ENCODE data around the gene VWA3A.
A peak's percentile ranks its signal among the peaks of the same experiment; 100 is the strongest.

VWA3A gene

GRCh38 chr16:22116095-22116700, 23.9 kb downstream of the VWA3A start:
- no peak overlapping the region for H3K27ac ChIP-seq
- ChIA-PET CTCF (no interaction called here), POLR2A (ENCODE audit: low non-redundant PET) (no interaction called here)
- TF ChIP-seq, protein P1, sequence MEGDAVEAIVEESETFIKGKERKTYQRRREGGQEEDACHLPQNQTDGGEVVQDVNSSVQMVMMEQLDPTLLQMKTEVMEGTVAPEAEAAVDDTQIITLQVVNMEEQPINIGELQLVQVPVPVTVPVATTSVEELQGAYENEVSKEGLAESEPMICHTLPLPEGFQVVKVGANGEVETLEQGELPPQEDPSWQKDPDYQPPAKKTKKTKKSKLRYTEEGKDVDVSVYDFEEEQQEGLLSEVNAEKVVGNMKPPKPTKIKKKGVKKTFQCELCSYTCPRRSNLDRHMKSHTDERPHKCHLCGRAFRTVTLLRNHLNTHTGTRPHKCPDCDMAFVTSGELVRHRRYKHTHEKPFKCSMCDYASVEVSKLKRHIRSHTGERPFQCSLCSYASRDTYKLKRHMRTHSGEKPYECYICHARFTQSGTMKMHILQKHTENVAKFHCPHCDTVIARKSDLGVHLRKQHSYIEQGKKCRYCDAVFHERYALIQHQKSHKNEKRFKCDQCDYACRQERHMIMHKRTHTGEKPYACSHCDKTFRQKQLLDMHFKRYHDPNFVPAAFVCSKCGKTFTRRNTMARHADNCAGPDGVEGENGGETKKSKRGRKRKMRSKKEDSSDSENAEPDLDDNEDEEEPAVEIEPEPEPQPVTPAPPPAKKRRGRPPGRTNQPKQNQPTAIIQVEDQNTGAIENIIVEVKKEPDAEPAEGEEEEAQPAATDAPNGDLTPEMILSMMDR (conservative IDR thresholded peaks at IDR 0.05; ENCODE audit: low read depth) = no peak
- no peak for DNase-seq (ENCODE audit: low spot score)

DNA sequence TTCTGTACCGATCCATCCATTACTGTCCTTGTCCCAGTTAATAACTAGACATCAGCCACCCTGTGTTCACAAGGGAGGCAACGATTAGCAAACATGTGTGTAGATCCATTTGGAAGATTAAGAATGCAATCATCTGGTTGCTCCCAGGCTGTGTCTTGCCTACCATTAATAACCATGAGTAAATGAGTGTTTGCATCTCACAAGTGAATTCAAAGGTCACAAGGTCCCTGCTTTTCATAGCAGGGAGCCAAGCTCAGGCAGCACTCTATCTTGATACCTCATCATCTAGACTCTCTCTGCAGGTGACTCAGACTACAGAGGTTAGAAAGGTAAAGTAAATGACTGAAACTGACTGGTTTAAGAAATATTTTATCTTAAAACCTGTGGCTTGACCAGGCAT, 25.3 kb downstream of the VWA3A start:
- ChIA-PET POLR2A (ENCODE audit: low non-redundant PET) (no interaction called here), CTCF (no interaction called here)
- DNase-seq (ENCODE audit: low spot score) = peak; percentile 41
- TF ChIP-seq, protein P1 (conservative IDR thresholded peaks at IDR 0.05; ENCODE audit: low read depth) = no peak
- H3K27ac ChIP-seq = no peak overlapping the region

DNA sequence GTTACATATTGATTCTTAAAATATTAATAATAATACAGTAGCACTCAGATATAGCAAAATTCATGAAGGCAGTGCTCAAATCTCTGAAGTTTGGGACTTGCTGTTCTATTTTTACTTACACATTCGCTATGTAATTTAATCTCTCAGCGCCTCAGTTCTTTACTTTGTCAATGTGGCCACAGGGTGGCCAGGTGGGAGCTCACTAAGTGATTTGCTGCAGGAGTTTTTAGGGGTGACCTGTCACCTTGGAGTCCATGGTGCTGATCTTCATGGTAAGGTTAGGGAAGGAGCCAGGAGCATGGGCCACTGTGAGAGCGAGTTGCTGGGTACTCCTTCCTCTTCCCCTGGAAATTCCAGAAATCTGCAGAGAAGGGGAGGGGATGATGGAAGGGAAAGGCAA, 28.1 kb downstream of the VWA3A start:
- TF ChIP-seq, protein P1 (conservative IDR thresholded peaks at IDR 0.05; ENCODE audit: low read depth) = no peak
- ChIA-PET POLR2A (ENCODE audit: low non-redundant PET) (interaction anchor here (0.6 kb wide), 1 partner anchor 11 kb away, joined by 3 read pairs; no protein-coding TSS in a partner anchor), CTCF (interaction anchor here (0.6 kb wide), 1 partner anchor 48 kb away, joined by 3 read pairs; no protein-coding TSS in a partner anchor)

GRCh38 chr16:22122239-22122638, 29.9 kb downstream of the VWA3A start:
- DNase-seq (ENCODE audit: low spot score) = no peak
- H3K27ac ChIP-seq = no peak overlapping the region
- TF ChIP-seq, protein P1 (conservative IDR thresholded peaks at IDR 0.05; ENCODE audit: low read depth) = no peak
- CTCF ChIA-PET = no interaction called here
- POLR2A ChIA-PET (ENCODE audit: low non-redundant PET) = no interaction called here

More for the DNA sequence above, 28.1 kb downstream of the VWA3A start:
- H3K27ac ChIP-seq = no peak overlapping the region
- no peak for DNase-seq (ENCODE audit: low spot score)

- POLR2A ChIA-PET (ENCODE audit: low non-redundant PET) = no interaction called here
- no peak for DNase-seq (ENCODE audit: low spot score)
- no peak overlapping the region for H3K27ac ChIP-seq
- CTCF ChIA-PET = interaction anchor here (0.5 to 0.9 kb wide), 4 partner anchors 10 to 176 kb away, joined by 3 to 6 read pairs (median 4); no protein-coding TSS in a partner anchor
- TF ChIP-seq, protein P1 (conservative IDR thresholded peaks at IDR 0.05; ENCODE audit: low read depth) = no peak
Measured at GRCh38 chr16:22123146-22123545, 30.8 kb downstream of the VWA3A start.

GRCh38 chr16:22123759-22124490, 31.6 kb downstream of the VWA3A start:
- ChIA-PET POLR2A (ENCODE audit: low non-redundant PET) (no interaction called here), CTCF (interaction anchor here (0.5 to 0.9 kb wide), 3 partner anchors 11 to 176 kb away, joined by 3 to 6 read pairs (median 4); no protein-coding TSS in a partner anchor)
- no peak for DNase-seq (ENCODE audit: low spot score)
- TF ChIP-seq, protein P1 (conservative IDR thresholded peaks at IDR 0.05; ENCODE audit: low read depth) = no peak
- H3K27ac ChIP-seq = no peak overlapping the region
